ENCODE results near the gene RASEF. TPM values are rescaled to one million over a fixed set of nuclear protein-coding genes. Genes with fewer than 3 reads are reported as not detected.

The RASEF gene
- total RNA-seq, 2 donors from 2014 or later = 0.16 TPM; not detected in 1

DNA sequence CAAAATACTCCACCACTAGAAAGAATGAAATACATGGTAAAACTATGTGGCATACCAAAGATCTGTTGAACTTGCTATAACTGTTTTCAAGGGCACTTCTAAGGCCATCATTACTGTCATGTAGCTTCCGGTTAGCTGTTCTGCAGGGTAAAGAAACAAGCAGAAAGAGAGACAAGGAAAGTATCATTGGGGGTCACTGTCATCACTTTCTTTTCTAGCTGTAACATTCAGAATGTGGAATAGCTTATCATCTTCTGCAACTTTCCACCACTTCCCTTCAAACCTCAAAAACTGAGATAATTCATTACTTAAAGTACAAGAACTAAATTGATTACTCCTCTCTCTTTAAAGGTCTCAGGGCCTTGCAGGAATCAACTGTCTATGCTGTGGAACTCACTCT is 57.6 kb downstream of the RASEF start:
- Histone ChIP-seq H3K4me3 (no peak overlapping the region), H3K27me3 (no peaks in the 10 kb centered on the region), H3K4me1 (no peaks in the 10 kb centered on the region), H3K27ac (no peak overlapping the region), H3K36me3 (no peaks in the 10 kb centered on the region), H3K9me3 (no peaks in the 10 kb centered on the region)
- TF ChIP-seq, protein P1, sequence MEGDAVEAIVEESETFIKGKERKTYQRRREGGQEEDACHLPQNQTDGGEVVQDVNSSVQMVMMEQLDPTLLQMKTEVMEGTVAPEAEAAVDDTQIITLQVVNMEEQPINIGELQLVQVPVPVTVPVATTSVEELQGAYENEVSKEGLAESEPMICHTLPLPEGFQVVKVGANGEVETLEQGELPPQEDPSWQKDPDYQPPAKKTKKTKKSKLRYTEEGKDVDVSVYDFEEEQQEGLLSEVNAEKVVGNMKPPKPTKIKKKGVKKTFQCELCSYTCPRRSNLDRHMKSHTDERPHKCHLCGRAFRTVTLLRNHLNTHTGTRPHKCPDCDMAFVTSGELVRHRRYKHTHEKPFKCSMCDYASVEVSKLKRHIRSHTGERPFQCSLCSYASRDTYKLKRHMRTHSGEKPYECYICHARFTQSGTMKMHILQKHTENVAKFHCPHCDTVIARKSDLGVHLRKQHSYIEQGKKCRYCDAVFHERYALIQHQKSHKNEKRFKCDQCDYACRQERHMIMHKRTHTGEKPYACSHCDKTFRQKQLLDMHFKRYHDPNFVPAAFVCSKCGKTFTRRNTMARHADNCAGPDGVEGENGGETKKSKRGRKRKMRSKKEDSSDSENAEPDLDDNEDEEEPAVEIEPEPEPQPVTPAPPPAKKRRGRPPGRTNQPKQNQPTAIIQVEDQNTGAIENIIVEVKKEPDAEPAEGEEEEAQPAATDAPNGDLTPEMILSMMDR (IDR thresholded peaks at IDR 0.05) = no peak
- no peak for DNase-seq (ENCODE audit: low spot score)

DNA sequence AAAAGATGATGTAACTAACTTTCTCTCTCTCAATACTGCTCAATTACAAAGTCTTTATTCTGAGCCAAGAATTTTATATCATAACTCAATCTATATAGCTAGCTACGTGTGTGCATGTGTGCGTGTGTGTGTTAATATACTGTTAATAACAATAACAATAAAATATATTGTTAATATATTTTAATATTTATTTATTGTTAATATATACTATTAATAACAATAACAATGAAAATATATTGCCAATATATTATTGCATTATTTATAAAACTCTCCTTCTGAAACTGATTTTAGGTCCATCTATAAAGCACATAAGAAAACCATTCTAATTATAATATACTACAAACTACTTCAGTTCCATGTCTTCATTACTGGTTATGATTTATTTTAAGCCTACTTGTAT is 60.6 kb downstream of the RASEF start:
- TF ChIP-seq, protein P1 (IDR thresholded peaks at IDR 0.05) = no peak
- Histone ChIP-seq H3K27ac (no peak overlapping the region), H3K4me3 (no peak overlapping the region), H3K36me3 (no peaks in the 10 kb centered on the region), H3K4me1 (no peaks in the 10 kb centered on the region), H3K27me3 (no peaks in the 10 kb centered on the region), H3K9me3 (no peaks in the 10 kb centered on the region)
- DNase-seq (ENCODE audit: low spot score) = no peak

DNA sequence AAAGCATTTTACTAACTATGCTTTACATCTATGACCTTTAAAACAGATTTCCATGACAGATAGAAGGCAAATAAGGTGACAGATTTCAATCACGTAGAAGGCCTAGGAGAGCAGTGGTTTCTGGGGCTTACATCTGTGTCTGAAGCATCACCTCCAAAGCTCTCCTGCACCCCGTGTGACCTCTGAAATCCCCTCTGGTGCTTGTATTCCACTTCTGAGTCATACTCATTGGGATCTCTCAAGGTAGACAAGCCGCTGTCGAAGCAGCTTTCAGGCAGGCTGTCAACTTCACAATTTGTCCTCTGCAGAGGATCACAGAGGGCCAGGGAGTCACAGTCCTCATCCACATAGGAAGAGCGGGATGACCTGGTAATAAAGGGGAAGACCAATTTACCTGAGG is 62.2 kb downstream of the RASEF start:
- Histone ChIP-seq H3K27ac (no peak overlapping the region), H3K27me3 (no peaks in the 10 kb centered on the region), H3K9me3 (no peaks in the 10 kb centered on the region), H3K4me1 (no peaks in the 10 kb centered on the region), H3K4me3 (no peak overlapping the region), H3K36me3 (no peaks in the 10 kb centered on the region)
- no peak for DNase-seq (ENCODE audit: low spot score)
- TF ChIP-seq, protein P1 (IDR thresholded peaks at IDR 0.05) = no peak

DNA sequence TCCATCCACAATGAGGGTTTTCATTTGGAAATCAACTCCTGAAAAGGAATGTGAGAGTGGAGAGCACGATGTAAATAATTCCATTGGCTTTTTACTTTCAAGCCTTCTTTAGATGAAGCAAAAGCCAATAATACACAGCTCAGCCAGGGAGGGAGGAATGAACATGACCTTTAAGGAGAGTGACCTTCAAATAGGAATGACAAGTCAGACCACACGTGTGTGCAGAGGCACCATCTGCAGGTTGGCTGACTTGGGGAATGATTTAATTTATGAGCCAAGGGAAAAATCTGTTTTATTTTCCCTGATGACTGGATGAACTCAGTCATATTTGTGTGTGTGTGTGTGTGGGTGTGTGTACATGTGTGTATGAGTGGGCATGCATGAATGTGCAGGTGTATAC is 64.5 kb downstream of the RASEF start:
- no peaks in the 10 kb centered on the region for H3K27me3 ChIP-seq
- H3K4me1 ChIP-seq = no peaks in the 10 kb centered on the region
- TF ChIP-seq, protein P1 (IDR thresholded peaks at IDR 0.05) = no peak
- no peak overlapping the region for H3K4me3 ChIP-seq
- no peak for DNase-seq (ENCODE audit: low spot score)
- no peak overlapping the region for H3K27ac ChIP-seq
- no peaks in the 10 kb centered on the region for H3K9me3 ChIP-seq
- no peaks in the 10 kb centered on the region for H3K36me3 ChIP-seq

DNA sequence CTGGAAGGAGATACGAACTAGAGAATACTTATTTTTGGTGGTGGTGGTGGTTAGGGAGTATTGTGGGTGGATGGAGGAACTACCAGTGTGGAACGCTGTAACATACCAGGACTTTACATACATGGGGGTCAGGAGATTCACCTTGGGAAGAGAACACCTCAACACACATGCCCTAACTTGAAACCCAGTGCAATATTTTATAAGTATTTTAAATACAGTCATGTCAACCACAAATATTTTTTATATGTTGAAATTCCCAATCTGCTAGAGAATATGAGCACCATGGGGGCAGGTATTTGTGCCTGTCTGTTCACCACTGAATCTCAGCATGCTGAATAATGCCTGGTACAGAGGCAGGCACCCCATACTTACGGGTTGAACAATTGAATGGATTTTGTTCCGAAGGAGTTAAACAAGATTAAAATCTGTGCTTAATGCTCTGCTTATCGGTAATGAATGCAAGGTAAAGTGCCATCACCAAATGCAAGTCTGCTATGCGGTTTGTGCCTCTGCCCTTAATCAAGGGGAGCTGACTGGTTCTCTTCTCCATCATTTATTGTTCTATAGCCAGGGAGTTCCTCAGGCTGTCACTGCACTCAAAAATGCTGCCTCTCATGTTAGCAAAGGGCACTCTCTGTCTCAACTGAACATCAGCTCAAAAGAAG is 65.3 kb downstream of the RASEF start:
- H3K9me3 ChIP-seq = no peaks in the 10 kb centered on the region
- no peaks in the 10 kb centered on the region for H3K27me3 ChIP-seq
- H3K4me3 ChIP-seq = no peak overlapping the region
- TF ChIP-seq, protein P1 (IDR thresholded peaks at IDR 0.05) = no peak
- no peaks in the 10 kb centered on the region for H3K36me3 ChIP-seq
- H3K27ac ChIP-seq = no peak overlapping the region
- no peaks in the 10 kb centered on the region for H3K4me1 ChIP-seq
- DNase-seq (ENCODE audit: low spot score) = no peak

DNA sequence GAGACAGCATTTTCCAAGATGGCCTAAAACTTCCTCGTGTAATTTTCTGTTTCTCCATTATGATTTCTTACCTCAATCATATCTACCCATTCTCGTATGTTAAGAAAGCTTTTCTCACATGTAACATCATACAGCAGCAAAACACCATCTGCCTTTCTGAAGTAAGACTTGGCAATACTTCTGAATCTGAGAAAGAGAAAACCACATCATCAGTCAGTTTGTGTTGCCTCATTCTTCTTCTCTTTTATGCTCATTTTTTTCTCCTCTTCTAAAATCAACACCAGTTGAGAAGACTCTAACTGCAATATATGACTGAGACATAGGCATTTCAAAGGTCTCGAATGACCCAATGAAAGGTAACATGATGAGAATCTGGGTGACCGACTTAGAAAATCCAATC is 66.0 kb downstream of the RASEF start:
- no peaks in the 10 kb centered on the region for H3K4me1 ChIP-seq
- H3K9me3 ChIP-seq = no peaks in the 10 kb centered on the region
- TF ChIP-seq, protein P1 (IDR thresholded peaks at IDR 0.05) = no peak

More for the DNA sequence above, 66.0 kb downstream of the RASEF start:
- Histone ChIP-seq H3K4me3 (no peak overlapping the region), H3K27me3 (no peaks in the 10 kb centered on the region), H3K36me3 (no peaks in the 10 kb centered on the region), H3K27ac (no peak overlapping the region)
- DNase-seq (ENCODE audit: low spot score) = no peak
